Inferior parietal cortex (tissue), 1 donor: ENCODE results near the gene SORL1.

Source experiments
- DNase-seq: peaks from one replicate; pipeline ENCODE4 v3.0.0-alpha.2; 2016; ENCODE audit errors: extremely low spot score

Gene SORL1

DNA sequence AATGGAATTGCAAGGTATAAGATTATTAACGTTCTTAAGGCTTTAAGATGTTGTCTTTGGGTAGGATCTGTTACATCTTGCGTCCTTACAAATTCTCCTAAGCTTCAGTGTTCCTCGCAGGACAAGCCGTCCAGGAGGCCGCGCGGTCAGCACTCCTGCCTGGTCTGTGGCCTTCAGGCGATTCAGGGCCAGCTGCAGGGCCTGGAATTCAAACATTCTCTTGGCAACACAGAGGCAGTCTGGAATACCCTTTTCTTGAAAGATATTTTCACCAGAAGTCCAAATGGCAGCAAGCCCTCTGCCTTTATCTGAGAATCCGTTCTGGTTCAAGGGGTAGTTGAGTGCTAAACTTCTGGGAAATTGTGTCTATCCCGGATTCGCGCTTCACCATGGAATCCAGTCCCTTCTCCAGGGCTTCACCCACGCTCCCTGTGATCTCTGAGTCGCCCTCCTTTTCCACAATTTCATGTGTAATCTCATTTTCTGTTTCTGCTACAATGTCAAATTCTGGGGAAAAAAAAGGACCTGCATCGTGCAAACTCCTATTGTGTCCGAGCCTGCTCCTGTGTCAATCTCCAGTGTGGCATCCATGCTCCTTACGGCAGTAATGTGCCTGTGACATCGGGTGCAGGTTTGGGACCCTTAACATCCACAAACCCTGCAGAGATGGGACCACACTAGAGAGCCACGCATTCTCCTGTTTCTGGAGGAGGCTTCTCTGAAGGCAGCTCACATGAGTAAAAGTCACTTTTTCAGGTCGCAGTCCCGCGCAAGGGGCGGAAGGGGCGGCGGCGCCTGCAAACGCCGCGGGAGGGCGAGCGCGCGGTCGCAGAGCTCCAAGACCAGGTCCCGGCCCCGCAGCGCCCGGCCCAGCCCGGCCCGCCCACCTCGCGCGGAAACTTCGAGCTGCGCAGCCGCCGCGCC lies 25.4 kb upstream of the SORL1 start:
- no peak for DNase-seq

- DNase-seq, result no peak
These were observed 24.7 kb upstream of the SORL1 start for GRCh38 chr11:121427400-121427744.

DNA sequence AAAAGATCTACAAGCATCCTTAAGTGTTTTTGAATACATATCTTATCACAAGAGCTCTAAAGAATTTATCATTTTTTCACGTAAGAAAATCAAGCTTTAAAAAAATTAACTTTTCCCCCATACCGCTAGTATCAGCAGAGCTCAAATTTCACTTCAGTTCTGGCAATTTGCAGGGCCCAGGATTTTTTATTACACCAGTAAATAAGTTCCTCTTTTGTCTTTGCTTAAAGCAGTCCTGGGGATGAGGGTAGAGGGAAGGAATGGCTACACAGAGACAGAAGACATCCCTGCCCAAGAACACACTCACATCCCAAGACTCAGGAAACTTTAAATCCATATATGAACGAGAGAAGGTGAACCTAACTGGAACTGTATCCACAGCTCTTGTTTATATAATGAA lies 22.6 kb upstream of the SORL1 start:
- DNase-seq, result no peak

GRCh38 chr11:121431820-121432526 lies 20.1 kb upstream of the SORL1 start:
- no peak for DNase-seq

DNA sequence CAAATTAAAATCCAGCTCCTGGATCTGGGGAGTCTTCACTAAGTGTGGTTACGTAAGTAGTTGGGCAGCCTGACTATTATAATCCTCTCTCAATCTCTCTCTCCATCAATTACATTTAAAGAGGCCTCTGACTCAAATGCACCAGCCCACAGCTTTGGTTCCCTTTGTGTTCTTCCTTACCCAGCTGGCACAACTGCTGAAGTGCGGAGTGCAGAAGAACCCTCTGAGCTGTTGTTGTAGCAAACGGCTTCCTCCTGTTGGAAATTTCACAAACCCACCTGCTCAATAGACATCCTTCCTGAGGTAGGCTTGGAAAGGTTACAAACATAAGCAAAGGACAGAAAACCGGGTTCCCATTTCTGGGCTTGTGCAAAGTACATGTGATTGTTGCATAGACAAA lies 17.0 kb upstream of the SORL1 start:
- DNase-seq, result no peak

DNA sequence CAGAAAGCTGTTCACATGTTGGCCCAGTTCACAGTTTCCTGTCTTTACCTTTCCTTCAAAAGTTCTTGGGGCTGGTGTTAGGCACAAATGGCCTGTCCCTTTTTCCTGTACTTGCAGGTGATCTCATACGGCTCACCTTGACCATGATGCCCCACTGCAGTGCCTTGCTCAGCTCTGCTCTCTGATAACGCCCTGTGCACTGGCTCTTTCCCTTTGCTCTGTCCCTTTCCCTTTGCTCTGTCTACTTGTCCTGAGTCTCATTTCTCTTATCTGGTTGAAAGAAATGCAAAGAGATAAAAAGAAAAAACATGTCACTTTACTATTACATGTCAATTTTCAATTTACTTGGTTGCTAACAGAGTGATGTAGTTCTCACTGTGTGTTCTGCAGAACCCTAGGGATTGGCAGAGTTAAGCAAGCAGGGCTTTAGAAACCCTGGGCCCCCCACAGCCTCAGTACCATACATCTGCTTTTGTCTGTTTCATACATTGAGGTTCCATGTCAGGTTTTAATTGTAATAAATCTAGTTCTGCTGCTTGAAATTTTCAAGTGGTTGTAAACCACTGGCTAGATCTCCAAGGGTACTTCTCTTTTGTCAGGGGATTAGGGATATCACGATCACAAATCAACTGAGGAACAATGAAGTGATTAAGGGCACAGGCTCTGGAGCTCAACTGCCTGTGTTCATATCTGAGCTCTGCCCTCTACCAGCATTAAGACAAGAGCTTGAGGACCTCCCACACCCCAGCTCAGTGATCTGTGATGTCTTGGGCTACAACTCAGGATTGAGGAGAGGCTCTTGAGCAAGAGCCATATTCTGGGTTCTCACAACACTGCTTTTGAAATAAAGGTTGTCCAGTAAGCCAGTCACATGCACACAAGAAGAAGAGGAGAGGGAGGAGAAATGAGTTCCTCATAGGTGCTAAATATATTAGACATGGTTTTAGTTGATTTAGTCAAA lies 16.3 kb upstream of the SORL1 start:
- no peak for DNase-seq

GRCh38 chr11:121437018-121437685 lies 15.0 kb upstream of the SORL1 start:
- no peak for DNase-seq

DNA sequence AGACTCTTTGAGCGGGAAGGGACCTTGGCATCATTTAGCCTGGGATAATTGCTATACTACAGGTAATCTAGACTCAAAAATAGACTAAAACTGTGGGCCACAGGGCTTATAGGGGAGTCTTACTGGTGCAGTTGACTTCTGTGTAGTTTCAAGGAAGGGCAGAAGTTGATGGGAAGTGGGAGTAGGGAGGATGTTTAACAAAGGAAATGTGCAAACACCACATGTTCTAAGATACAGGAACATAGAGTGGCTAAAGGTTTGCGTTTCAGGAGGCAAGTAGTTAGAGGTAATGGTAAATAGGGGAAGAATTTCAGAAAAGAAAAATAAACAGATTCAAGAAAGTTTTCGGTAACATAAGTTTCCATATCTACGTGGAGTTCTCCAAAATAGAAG lies 14.4 kb upstream of the SORL1 start:
- DNase-seq, result no peak

GRCh38 chr11:121439337-121439736 lies 12.8 kb upstream of the SORL1 start:
- DNase-seq, result no peak

DNA sequence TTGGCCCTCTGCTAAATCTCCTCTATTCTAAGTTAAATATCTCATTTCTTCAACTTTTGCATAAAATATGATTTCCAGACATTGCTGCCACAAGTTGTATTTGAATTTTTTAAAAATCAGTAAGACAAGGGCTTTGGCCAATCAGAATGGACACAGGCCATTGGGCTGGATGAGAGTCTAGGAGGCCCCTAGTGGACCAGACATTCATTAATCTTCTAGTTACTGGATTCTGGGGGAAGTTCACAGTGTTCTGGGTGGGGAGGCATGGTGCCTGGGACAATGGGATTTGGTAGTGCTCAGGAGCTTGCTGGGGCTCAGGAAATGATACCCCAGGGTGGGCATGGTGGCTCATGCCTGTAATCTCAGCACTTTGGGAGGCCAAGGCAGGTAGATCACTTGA lies 12.4 kb upstream of the SORL1 start:
- no peak for DNase-seq

GRCh38 chr11:121441521-121441920 lies 10.6 kb upstream of the SORL1 start:
- no peak for DNase-seq

DNA sequence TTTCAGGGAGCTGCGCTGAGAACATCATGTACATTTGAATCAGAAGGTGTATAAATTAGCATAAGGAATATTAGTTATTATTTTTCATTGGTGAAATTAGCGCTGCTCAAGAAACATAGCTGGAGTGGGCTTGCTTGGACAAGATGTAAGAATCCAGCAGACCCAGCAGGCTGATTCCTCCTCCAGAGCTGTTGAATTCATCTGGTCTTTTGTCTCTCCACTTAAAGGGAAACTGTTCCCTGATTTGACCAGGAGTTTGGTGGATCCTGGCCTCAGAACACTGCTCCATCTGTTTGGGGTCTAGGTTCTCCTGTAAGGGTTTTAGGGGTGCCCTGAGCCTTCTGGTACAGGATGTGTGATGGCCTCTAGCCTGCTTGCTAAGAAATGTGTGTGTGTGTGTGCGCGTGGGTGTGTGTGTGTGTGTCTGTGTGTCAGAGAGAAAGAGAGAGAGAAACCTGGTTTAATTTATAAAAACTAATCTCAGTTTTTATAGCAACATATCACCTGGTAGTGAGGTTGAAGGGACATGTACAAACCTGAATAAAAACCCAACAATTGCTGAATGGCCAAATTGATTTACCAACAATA lies 8.3 kb upstream of the SORL1 start:
- no peak for DNase-seq

DNA sequence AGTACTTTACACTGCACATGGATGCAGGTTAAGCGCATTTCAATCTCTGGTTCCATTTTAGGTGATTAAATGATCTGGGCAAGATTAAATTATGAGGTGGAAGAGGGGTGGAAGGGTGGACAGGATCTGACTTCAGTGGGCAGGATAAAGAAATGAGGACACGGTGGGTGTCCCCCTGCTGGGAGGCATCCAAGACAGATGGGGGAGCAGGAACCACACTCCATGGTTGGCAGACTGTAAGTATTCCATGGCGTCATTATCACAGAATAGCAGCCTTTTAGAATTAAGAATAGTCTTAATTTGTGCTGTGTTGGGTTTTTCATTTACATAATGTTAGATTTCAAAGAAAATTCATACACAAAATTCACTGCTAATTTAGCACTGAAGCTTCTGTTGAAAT lies 7.6 kb upstream of the SORL1 start:
- DNase-seq, result no peak

- no peak for DNase-seq
These were observed 6.9 kb upstream of the SORL1 start for GRCh38 chr11:121445071-121445768.

DNA sequence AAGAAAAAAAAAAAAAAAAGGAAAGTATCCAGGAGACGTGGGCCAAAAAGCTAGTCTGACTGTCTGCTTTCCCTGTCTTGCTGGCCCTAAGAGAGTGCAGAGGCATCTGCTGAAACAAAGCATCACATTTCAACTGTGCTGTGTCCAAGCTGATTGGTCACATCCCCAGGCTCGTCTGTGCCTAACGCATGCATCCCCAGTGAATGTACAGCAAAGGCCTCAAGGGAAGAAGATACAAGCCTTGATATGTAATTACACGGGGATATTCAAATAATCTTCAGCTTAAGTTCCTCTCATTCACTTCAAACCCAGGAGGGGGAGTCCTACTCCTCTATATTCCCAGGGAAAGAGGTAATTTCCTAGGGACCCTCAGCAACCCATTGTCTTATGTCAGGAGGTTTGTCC lies 5.4 kb upstream of the SORL1 start:
- DNase-seq, result no peak

GRCh38 chr11:121448011-121448410 lies 4.1 kb upstream of the SORL1 start:
- DNase-seq, result no peak

DNA sequence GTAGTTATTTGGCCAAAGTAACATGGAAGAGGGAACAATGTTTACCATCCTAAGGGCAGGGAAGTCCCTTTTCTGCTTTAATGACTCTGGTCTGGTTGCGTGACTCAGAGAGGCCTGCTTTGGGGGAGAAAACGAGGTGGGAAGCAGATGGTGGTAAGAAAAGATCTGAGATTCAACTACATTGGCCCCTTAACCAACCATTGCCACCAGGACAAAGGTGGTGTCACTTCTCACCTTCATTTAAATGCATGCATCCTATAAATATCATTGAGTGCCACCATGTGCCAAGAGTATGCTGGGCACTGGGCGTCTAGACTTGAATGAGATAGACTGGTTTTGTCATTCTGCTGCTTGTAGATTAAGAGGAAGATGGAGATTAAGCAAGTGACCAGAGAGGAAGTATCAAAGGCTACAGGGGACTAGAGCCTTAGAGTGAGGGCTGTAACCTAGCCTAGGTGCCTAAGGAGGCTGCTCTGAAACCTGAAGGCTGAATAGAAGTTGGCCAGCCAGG lies 3.6 kb upstream of the SORL1 start:
- DNase-seq, result no peak

DNA sequence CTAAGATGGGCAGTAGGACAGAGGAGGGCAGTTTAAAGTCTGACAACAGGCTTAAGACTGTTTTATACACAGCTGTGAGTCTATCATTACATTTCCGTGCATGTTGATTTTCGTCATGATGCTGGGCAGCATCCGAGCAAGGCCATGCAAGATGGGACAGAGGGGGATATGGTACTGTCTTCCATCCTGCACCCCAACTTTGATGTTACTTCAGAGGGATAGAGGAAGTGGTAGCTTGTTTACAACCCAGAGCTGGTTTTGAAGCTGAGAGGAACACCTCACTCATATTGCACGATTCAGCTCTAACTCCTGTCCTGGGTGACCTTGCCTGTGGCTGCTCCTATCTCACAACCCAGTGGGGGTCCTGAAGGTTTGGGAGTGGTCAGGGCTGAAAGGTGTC lies 3.0 kb upstream of the SORL1 start:
- no peak for DNase-seq

DNA sequence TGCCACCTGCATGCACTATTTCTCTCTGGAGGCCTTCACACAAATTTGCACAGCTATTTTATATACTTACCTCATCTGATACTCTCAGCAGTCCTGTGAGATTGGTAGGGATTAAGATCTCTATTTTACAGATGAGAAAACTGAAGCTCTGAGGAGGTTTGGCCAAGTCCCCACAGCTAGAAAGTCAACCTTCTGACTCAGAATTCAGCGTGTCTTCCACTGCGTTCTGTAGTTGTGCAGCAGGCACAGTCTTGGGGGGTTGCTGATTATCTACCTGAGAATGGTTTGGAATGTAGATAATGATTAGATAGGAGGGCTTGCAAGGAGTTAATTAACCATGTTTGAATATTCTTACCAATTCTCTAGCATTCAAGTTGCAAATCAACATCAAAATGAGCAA lies 2.5 kb upstream of the SORL1 start:
- no peak for DNase-seq

DNA sequence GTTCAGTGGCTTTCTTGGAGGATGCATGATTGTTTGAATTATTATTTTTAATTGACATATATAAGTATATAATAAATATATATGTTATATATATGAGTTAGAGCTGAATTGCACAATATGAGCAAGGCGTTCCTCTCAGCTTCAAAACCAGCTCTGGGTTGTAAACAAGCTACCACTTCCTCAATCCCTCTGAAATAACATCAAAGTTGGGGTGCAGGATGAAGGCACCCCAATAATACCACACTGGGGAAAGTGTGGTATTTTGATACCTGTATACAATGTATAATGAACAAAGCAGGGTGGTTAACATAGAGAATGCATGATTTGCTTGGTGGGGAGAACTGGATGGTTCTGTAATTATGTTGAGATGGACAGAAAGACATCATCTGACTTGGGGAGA lies 1.7 kb upstream of the SORL1 start:
- DNase-seq, result no peak
